ENCODE results near the gene ADAMTS8.

ADAMTS8 gene

GRCh38 chr11:130429983-130430382 is 1.6 kb upstream of the ADAMTS8 start:
- no peak overlapping the region for H3K4me3 ChIP-seq (ENCODE audit: low read depth, low read length)
- TF ChIP-seq CTCF (IDR thresholded peaks at IDR 0.05; ENCODE audit: insufficient read depth, low read depth, low read length, missing control alignments), result no peak
- DNase-seq (ENCODE audit: low read depth), result no peak

- DNase-seq (ENCODE audit: low read depth), result no peak
- no peak for TF ChIP-seq CTCF (IDR thresholded peaks at IDR 0.05; ENCODE audit: insufficient read depth, low read depth, low read length, missing control alignments)
- H3K4me3 ChIP-seq (ENCODE audit: low read depth, low read length), result no peak overlapping the region
Measured at GRCh38 chr11:130429120-130429681, 792 bp upstream of the ADAMTS8 start.

DNA sequence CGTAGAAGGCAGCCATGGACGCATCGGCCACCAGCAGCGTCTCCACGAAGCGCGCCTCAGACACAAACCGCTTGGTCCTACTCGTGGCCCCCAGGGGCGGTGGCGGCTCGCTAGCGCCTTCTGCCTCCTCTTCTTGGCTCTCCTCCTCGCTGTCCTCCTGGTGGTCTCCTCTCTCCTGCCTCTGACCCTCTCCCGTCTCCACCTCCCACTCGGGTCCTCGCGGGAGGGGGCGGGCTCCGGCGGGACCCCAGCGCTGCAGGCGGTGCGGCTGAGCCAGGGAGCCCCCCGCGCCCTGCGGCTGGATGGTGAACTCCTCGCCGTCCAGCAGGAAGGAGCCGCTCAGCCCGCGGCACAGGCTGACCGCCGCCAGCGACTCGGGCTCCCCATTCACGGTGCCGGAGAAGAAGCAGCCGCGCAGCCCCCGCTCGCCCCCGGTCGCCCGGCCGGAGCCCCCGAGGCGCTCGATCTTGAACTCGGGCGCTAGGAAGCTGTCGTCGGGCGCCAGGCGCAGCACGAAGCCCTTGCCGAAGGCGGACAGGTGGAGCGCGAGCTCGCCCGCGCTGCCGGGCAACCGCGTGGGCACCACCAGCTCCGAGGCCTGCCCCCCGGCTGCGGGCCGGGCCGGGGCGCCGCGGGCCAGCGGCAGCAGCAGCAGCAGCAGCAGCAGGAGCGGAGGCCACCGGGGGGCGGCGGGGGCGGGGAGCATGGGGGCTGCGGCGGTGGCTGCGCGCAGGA is 661 bp downstream of the ADAMTS8 start:
- DNase-seq (ENCODE audit: low read depth), result no peak
- no peak overlapping the region for H3K4me3 ChIP-seq (ENCODE audit: low read depth, low read length)
- no peak for TF ChIP-seq CTCF (IDR thresholded peaks at IDR 0.05; ENCODE audit: insufficient read depth, low read depth, low read length, missing control alignments)

DNA sequence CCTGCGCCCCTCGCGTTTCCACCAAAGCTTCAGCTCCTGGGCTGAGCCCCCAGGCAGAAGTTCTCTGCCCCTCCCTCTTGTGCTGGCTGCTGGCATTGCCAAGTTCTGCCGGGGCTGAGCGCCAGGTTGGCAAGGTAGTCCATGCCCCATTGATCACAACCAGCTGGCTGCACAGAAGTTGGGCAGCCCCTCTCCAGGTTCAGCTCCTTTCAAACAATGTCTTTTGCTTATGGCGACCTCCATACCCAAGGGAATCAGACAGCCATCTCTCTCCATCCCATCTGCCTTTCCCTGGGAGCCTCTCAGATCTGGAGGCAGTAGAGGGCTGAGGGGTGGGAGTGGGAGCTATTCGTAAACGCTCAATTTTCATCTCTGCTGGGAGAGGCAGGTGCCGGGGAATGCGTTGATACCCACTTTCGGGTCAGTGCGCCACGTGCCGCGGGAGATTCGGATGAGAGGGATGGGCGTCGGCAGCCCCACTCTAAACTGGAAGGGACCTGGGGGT is 1.5 kb downstream of the ADAMTS8 start:
- DNase-seq (ENCODE audit: low read depth), result no peak
- no peak for TF ChIP-seq CTCF (IDR thresholded peaks at IDR 0.05; ENCODE audit: insufficient read depth, low read depth, low read length, missing control alignments)
- H3K4me3 ChIP-seq (ENCODE audit: low read depth, low read length), result no peak overlapping the region

GRCh38 chr11:130426223-130426836 is 2.1 kb downstream of the ADAMTS8 start:
- no peak for DNase-seq (ENCODE audit: low read depth)
- H3K4me3 ChIP-seq (ENCODE audit: low read depth, low read length), result no peak overlapping the region
- TF ChIP-seq CTCF (IDR thresholded peaks at IDR 0.05; ENCODE audit: insufficient read depth, low read depth, low read length, missing control alignments), result no peak

- no peak overlapping the region for H3K4me3 ChIP-seq (ENCODE audit: low read depth, low read length)
- DNase-seq (ENCODE audit: low read depth), result no peak
- no peak for TF ChIP-seq CTCF (IDR thresholded peaks at IDR 0.05; ENCODE audit: insufficient read depth, low read depth, low read length, missing control alignments)
Measured at GRCh38 chr11:130425156-130425555, 3.3 kb downstream of the ADAMTS8 start.

Measured in GM12865 (cell line).